ENCODE data around the gene TEX36.

Gene TEX36

DNA sequence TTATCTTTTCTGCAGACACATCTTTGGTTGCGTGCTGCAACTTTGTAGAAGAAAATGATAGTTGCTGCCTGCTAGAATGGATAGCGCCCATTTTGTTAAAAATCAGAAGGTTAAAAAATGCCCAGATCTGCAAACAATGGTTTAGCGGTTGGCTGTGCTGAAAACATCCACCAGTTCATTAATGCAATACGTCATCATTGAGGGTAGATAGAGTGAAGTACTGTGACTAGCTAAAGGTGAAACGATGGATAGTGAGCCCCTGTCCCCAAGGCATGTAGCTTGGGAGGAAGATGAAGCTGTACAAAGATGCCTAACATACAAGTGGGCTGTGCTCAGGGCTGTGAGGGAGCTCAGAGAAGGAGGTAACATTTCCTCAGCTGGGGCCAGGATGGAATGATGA, 48.4 kb downstream of the TEX36 start:
- TF ChIP-seq, protein P1, sequence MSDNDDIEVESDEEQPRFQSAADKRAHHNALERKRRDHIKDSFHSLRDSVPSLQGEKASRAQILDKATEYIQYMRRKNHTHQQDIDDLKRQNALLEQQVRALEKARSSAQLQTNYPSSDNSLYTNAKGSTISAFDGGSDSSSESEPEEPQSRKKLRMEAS (IDR thresholded peaks at IDR 0.05; ENCODE audit: low read depth, low read length): no peak
- TF ChIP-seq MYC (IDR thresholded peaks at IDR 0.05; ENCODE audit: low read depth, low read length): no peak
- TF ChIP-seq POLR2A (IDR thresholded peaks at IDR 0.05; ENCODE audit: extremely low read depth, insufficient read length): no peak
- no peak overlapping the region for H3K4me3 ChIP-seq (ENCODE audit: low read depth, low read length)
- DNase-seq (ENCODE audit: low read depth): no peak

DNA sequence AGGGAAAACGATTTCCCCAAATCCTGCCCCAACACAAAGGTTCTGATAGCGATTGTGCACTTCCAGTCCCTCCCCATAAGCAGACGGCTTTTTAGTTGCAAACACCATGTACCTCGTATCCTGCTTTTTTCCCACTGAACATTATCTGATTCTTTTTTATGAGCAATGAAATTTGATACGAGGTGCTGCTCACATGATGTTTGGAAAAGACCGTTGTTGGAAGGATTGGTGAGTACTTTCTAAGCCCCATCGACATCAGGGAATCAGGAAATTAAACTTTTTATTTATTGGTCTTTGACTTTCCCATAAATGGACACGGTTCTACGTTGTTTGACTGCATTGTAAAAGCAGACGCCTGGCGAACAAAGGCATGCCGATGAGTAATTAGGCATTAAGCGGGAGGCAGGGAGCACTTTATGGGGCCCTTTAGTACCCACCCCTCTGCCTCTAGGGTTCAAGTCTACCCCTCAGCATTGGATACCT, 49.4 kb downstream of the TEX36 start:
- no peak overlapping the region for H3K4me3 ChIP-seq (ENCODE audit: low read depth, low read length)
- TF ChIP-seq, protein P1 (IDR thresholded peaks at IDR 0.05; ENCODE audit: low read depth, low read length): no peak
- TF ChIP-seq MYC (IDR thresholded peaks at IDR 0.05; ENCODE audit: low read depth, low read length): no peak
- TF ChIP-seq, protein P2, sequence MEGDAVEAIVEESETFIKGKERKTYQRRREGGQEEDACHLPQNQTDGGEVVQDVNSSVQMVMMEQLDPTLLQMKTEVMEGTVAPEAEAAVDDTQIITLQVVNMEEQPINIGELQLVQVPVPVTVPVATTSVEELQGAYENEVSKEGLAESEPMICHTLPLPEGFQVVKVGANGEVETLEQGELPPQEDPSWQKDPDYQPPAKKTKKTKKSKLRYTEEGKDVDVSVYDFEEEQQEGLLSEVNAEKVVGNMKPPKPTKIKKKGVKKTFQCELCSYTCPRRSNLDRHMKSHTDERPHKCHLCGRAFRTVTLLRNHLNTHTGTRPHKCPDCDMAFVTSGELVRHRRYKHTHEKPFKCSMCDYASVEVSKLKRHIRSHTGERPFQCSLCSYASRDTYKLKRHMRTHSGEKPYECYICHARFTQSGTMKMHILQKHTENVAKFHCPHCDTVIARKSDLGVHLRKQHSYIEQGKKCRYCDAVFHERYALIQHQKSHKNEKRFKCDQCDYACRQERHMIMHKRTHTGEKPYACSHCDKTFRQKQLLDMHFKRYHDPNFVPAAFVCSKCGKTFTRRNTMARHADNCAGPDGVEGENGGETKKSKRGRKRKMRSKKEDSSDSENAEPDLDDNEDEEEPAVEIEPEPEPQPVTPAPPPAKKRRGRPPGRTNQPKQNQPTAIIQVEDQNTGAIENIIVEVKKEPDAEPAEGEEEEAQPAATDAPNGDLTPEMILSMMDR (IDR thresholded peaks at IDR 0.05; ENCODE audit: low read depth, low read length): no peak
- TF ChIP-seq POLR2A (IDR thresholded peaks at IDR 0.05; ENCODE audit: extremely low read depth, insufficient read length): no peak
- no peak for DNase-seq (ENCODE audit: low read depth)

DNA sequence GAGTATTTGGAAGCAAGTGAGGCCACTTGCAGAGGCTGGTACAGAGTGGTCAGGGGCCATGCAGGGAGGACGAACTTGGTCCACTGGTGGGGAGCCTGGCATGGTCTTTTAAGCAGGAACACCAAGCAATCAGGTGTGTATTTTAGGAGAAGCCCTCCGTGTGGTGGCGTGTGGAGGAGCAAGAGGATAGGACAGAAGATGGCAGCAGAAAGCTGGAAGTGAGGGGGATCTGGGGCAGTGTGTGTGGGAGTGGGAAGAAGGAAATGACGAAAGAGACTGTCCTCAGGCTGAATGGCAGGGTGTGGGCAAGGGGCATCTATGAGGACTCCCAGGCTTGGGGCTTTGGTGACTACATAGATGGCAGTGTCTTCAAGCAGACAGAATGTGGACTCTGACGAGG, 51.2 kb downstream of the TEX36 start:
- no peak overlapping the region for H3K4me3 ChIP-seq (ENCODE audit: low read depth, low read length)
- peak; percentile 28 for DNase-seq (ENCODE audit: low read depth)
- no peak for TF ChIP-seq POLR2A (IDR thresholded peaks at IDR 0.05; ENCODE audit: extremely low read depth, insufficient read length)
- TF ChIP-seq, protein P2 (IDR thresholded peaks at IDR 0.05; ENCODE audit: low read depth, low read length): no peak
- no peak for TF ChIP-seq MYC (IDR thresholded peaks at IDR 0.05; ENCODE audit: low read depth, low read length)
- TF ChIP-seq, protein P1 (IDR thresholded peaks at IDR 0.05; ENCODE audit: low read depth, low read length): no peak

DNA sequence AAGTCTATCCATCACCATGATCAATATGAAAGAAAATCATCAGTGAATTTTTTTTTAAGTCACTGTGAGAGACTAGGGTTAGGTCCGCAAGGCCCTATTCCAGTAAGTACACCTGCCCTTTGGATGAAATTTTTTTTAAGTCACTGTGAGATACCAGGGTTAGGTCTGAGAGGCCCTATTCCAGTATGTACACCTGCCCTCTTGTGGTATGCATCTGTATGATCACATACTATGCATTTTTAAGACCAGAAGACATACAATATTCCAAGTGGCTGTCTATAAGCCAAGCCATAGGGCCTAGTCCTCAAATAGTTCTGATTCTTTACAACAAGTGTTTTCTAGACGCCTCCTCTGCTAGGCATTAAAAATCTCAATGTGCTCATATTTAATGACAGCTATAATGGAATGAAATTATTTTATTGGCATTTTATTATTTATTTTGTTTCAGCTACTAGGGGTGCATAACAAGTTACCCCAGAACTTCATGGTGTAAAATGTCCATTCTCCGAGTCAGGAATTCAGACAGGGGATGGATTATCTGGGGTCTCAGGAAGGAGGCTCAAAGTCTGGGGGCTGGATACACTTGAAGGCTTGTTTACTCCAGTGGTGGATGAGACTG, 53.1 kb downstream of the TEX36 start:
- TF ChIP-seq POLR2A (IDR thresholded peaks at IDR 0.05; ENCODE audit: extremely low read depth, insufficient read length) (no peak), MYC (IDR thresholded peaks at IDR 0.05; ENCODE audit: low read depth, low read length) (no peak)
- TF ChIP-seq, protein P1 (IDR thresholded peaks at IDR 0.05; ENCODE audit: low read depth, low read length): no peak
- TF ChIP-seq, protein P2 (IDR thresholded peaks at IDR 0.05; ENCODE audit: low read depth, low read length): peak; percentile 55
- no peak overlapping the region for H3K4me3 ChIP-seq (ENCODE audit: low read depth, low read length)
- DNase-seq (ENCODE audit: low read depth): peak; percentile 67

DNA sequence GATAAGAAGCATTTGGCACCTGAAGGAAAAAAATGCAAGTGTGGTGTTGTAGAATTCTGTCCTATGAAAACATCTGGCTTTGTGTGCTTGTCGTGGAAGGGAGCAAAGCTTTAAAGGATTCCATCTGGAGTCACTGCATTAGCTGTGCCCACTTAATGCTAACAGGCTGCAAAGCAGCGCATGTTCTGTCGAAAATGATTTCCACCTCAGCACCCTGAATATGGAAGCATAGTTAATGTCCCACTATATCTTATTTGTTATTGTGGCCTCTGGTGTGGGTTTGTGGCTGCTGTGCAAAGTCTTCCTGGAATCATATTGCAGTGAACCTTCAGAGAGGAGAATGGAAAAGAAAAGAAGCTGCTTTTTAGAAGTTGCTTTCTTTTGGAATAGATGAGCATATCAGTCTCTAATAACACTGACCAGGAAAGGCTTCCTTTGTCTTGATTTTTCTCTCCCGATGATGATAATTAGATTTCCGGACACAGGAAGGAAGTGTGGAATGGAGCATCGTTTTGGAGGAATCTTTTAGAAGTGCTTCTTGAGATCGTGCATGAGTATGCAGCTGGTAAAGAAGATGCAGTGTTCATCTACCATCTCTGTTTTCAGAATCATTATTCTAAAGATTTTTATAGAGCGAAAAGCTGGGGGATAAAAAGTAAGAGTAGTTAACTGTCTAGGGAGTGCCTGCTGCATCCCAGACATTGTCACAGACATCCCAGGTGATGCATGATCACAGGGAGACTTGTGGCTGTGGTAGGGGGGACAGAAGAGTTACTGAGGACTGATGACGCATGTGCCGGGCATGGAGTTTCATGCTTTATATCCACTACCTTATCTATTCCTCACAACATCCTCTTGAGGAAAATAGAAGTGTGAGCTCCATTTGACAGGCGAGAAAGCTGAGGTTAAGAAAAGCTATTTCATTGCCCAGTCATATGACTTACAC, 54.6 kb downstream of the TEX36 start:
- no peak overlapping the region for H3K4me3 ChIP-seq (ENCODE audit: low read depth, low read length)
- no peak for DNase-seq (ENCODE audit: low read depth)
- TF ChIP-seq MYC (IDR thresholded peaks at IDR 0.05; ENCODE audit: low read depth, low read length) (no peak), POLR2A (IDR thresholded peaks at IDR 0.05; ENCODE audit: extremely low read depth, insufficient read length) (no peak)
- TF ChIP-seq, protein P2 (IDR thresholded peaks at IDR 0.05; ENCODE audit: low read depth, low read length): no peak
- TF ChIP-seq, protein P1 (IDR thresholded peaks at IDR 0.05; ENCODE audit: low read depth, low read length): no peak
